Stromal cell of bone marrow (primary cell): ENCODE data around the gene BMP5.
A peak's percentile ranks its signal among the peaks of the same experiment; 100 is the strongest.

Experiments
- DNase-seq: peaks from one replicate; pipeline ENCODE4 v3.0.0-alpha.2; 2012; ENCODE audit warnings: low read depth

The BMP5 gene

GRCh38 chr6:55872866-55873265 lies 2.5 kb downstream of the BMP5 start:
- no peak for DNase-seq

GRCh38 chr6:55870181-55870813 lies 5.1 kb downstream of the BMP5 start:
- no peak for DNase-seq

- no peak for DNase-seq
Measured at GRCh38 chr6:55869674-55870073, 5.7 kb downstream of the BMP5 start.

DNA sequence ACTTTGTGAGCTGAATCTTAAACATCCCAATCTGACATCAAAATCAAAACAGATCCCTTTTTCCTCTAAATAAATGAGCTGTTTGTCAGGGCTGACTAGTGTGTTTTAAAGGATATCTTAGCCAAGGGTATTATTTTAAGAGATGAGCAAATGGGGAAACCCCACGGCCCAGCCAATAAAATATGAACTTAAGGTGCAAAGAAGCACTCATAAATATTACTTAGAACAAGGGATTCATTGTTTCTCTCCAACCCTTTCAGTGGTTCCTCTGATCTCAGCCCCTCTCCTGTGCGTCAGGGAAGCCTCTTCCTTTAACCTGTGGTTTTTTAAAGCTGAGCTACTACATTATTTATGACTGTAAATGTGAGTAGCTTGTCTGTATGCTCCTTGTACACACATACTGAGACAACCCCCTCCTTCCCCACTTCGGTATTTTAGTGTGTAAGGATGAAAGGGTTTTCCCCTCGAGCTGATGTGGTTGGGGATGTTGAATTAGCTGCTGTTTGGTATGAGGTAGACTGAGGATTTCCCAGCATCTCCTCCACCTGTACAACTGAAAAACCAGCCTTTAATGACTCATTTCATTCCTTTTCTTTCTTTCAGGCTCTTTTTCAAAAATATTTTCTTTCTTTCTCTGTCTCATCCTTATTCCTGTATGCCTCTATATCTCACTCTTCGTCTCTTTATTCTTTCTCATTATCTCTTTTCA lies 6.5 kb downstream of the BMP5 start:
- DNase-seq = no peak

GRCh38 chr6:55868176-55868575 lies 7.2 kb downstream of the BMP5 start:
- DNase-seq = no peak

GRCh38 chr6:55866128-55866527 lies 9.3 kb downstream of the BMP5 start:
- DNase-seq = no peak

GRCh38 chr6:55853008-55854001 lies 22.1 kb downstream of the BMP5 start:
- DNase-seq = no peak

GRCh38 chr6:55841341-55841740 lies 34.0 kb downstream of the BMP5 start:
- no peak for DNase-seq

DNA sequence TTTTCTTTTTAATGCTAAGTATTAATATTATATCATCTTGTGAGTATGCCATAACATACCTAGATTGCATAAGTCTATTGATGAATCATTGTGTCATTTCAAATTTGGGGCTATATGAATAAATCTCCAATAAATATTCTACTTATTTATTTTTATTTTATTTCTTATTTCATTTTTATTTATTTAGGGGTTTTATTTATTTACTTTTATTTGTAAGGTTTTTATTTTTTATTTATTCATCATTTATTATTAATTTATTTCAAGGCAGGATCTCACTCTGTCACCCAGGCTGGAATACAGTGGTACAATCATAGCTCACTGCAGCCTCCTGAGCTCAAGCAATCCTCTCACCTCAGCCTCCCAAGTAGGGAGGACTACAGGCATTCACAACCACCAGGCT lies 36.3 kb downstream of the BMP5 start:
- no peak for DNase-seq

- no peak for DNase-seq
Measured at GRCh38 chr6:55836945-55837344, 38.4 kb downstream of the BMP5 start.

- DNase-seq = no peak
Measured at GRCh38 chr6:55836481-55836880, 38.9 kb downstream of the BMP5 start.

DNA sequence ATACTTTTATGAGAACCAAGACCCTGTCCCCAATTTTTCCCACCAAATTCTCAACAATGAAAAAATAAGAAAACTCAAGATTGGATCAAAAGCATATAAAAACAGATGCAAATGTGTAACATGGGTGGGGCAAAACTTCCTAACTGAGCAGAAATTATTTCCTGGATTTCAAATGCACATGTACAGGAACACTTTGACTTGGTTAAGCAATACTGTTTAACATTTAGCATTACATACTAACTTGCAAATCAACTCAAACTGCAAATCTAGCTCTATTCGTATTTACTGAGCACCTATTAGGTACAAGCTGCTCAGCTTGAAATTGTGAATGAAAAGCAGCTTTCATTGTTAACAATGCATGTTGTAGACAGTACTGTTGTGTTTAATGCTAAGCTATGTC lies 40.2 kb downstream of the BMP5 start:
- DNase-seq = no peak

GRCh38 chr6:55833284-55833683 lies 42.1 kb downstream of the BMP5 start:
- DNase-seq = no peak

GRCh38 chr6:55827818-55828522 lies 47.4 kb downstream of the BMP5 start:
- no peak for DNase-seq

DNA sequence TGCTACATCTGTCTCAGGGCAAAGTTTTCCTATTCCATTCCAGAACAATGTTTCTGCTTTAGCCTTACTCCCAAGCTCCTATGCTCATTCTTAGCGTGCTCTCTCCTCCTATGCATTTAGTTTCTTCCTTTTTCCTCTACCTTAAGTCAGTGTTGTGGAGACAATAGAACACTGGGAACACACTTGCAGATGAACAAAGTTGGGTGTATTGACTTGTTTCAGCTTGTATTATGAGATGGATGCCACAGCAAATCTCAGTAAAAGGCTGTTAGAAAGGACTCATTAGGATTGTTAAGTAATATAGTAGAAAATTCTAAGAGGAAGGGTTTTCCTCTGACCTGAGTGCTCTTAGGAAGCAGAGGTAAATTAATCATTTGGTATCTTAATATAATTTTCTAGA lies 48.4 kb downstream of the BMP5 start:
- no peak for DNase-seq

- peak; percentile 44 for DNase-seq
Measured at GRCh38 chr6:55825402-55826051, 49.9 kb downstream of the BMP5 start.

DNA sequence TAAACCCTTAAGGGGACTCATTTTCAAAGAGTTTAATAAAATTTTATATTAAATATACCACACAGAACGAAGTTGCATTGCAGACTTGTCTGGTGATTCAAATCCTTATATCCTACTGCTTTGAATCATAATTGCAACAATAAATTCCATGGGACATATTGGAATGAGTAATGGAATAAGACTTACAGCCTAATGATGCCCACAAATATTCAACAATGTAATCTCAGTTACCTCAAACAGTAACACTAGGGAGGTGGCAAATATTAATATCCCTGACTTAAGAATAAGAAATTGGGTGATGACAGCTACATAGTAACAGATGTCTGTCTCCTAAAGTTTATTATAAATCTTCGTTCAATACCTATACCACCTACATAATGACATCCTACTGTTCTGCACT lies 52.6 kb downstream of the BMP5 start:
- DNase-seq = no peak

DNA sequence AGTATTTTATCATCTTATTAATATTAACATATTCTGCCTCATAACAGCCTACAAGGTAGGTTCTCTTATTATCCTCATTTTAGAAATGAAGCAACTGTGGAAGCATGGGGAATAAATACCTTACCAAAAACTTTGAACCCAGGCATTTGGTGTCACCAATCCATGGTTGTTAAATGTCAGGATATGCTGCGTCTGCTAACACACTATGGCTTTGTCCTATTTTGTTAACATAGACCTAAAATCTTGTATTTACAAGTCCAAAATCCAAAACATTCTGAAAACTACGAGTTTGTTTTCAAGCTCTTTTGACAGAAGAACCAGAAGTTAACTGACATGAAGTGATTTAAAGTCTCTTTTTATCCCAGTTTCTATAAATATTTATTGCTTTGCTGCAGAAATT lies 53.4 kb downstream of the BMP5 start:
- DNase-seq = no peak

DNA sequence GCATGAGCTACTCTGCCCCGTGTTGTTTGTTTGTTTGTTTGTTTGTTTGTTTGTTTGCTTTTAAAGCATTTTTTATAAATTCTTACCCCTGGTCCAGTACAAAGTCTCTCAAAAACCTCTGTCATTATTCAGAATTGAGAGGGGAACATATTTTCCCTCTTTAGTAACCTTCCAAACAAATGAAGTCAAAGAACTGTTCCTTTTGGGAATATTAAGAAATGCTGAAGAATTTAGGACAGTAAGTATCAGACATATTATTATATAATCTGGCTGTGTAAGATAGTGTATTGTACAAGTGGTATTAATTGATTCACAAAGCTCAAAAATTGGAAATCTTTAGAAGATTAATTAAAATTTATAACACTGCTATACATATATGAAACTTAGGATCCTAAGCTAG lies 54.7 kb downstream of the BMP5 start:
- no peak for DNase-seq

GRCh38 chr6:55819811-55820210 lies 55.6 kb downstream of the BMP5 start:
- DNase-seq = no peak

DNA sequence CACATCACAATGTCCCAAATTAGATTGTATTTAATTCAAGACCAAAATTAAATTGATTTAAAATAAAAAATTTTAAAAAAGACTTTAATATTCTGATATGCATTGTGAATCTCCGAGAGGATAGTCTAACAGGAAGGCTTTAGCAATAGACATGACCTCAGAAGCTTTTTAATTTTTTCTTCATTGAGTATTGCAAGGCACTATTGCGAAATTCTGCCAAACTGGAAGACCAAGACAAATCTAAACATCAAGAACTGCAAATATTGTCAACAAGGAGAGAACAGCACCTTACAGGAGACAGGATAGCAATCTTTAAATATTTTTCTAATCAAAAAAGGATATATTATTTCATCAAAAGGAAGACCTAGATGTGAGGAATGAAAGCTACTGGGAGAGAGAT lies 56.9 kb downstream of the BMP5 start:
- no peak for DNase-seq

GRCh38 chr6:55812509-55812908 lies 62.9 kb downstream of the BMP5 start:
- DNase-seq = no peak
